SK-N-SH (cell line): ENCODE results near the gene PTPN22. TPM values are rescaled to one million over a fixed set of nuclear protein-coding genes. Genes with fewer than 3 reads are reported as not detected.

Experiments used
- CTCF ChIA-PET: fragments of 300-600, 350-600 bp; formaldehyde crosslinking; extraction: SDS; loops from one replicate; lab custom pipeline; 2021; lab: Yijun Ruan, JAX
- POLR2A ChIA-PET: fragments of 350-600 bp; sonication (Branson Sonifier 250); formaldehyde crosslinking; extraction: SDS; loops from one replicate; lab custom pipeline; 2020; ENCODE audit warnings: antibody characterized with exemption, inconsistent platforms; lab: Yijun Ruan, JAX
- DNase-seq: peaks from one replicate; pipeline ENCODE4 v3.0.0; 2012
- H2AFZ ChIP-seq: fragments of 200-600 bp; sonication (generic); 2 replicates; pipeline ENCODE4 v1.8.1; 2016; ENCODE audit warnings: antibody characterized with exemption, mild to moderate bottlenecking, low read depth
- H3F3A ChIP-seq: fragments of 200-600 bp; sonication (generic); replicated peaks from 2 replicates; pipeline ENCODE3; 2016; ENCODE audit warnings: antibody characterized with exemption, mild to moderate bottlenecking; ENCODE audit not compliant: insufficient read depth
- H3K27ac ChIP-seq, 2 experiments: fragments of 200-500 bp in 1 of 2; fragments of 200-600 bp in 1 of 2; sonication (Bioruptor generic) in 1 of 2; sonication (generic), shearing (Covaris generic) in 1 of 2; 2 replicates each; pipeline versions ENCODE4 v1.5.1 to v1.6.1; 2014 to 2016; ENCODE audit warnings: low read depth in 2 of 2, inconsistent platforms in 1 of 2, low read length in 1 of 2, mild to moderate bottlenecking in 1 of 2, mixed read lengths in 1 of 2
- H3K27me3 ChIP-seq: fragments of 200-600 bp; sonication (generic), shearing (Covaris generic); 2 replicates; pipeline ENCODE4 v1.6.1; 2016; ENCODE audit warnings: mixed run types; ENCODE audit not compliant: insufficient read depth
- H3K36me3 ChIP-seq, 2 experiments: fragments of 200-500 bp in 1 of 2; fragments of 200-600 bp in 1 of 2; sonication (Bioruptor generic) in 1 of 2; sonication (generic) in 1 of 2; replicated peaks in 1 of 2; 2 replicates each; pipeline versions ENCODE3 to v1.5.1; 2014 to 2016; ENCODE audit warnings: low read length in 1 of 2, mild to moderate bottlenecking in 1 of 2; ENCODE audit not compliant: insufficient read depth in 2 of 2, control insufficient read depth in 1 of 2
- H3K4me1 ChIP-seq, 2 experiments: fragments of 200-500 bp in 1 of 2; fragments of 200-600 bp in 1 of 2; sonication (Bioruptor generic) in 1 of 2; sonication (generic), shearing (Covaris generic) in 1 of 2; 2 replicates each; pipeline versions ENCODE4 v1.5.1 to v1.6.1; 2014 to 2016; ENCODE audit warnings: low read depth in 1 of 2, low read length in 1 of 2, mixed run types in 1 of 2; ENCODE audit not compliant: insufficient read depth in 2 of 2, control insufficient read depth in 1 of 2
- H3K4me2 ChIP-seq: fragments of 200-600 bp; sonication (generic), shearing (Covaris generic); 2 replicates; pipeline ENCODE4 v1.6.1; 2017; ENCODE audit warnings: mixed run types
- H3K4me3 ChIP-seq, 2 experiments: fragments of 200-500 bp in 1 of 2; fragments of 200-600 bp in 1 of 2; sonication (Bioruptor generic) in 1 of 2; sonication (generic), shearing (Covaris generic) in 1 of 2; 2 replicates each; pipeline versions ENCODE4 v1.5.1 to v1.8.1; 2014 to 2016; ENCODE audit warnings: low read depth in 2 of 2, inconsistent platforms in 1 of 2, low read length in 1 of 2, mild to moderate bottlenecking in 1 of 2, mixed read lengths in 1 of 2, moderate library complexity in 1 of 2
- H3K79me2 ChIP-seq: fragments of 200-600 bp; sonication (generic); 2 replicates; pipeline ENCODE4 v1.8.1; 2017; ENCODE audit warnings: mild to moderate bottlenecking; ENCODE audit not compliant: insufficient read depth
- H3K9ac ChIP-seq: fragments of 200-600 bp; sonication (generic); 2 replicates; pipeline ENCODE4 v1.6.1; 2017; ENCODE audit warnings: mixed run types
- H3K9me2 ChIP-seq: fragments of 200-600 bp; sonication (generic); 2 replicates; pipeline ENCODE4 v1.6.1; 2017; ENCODE audit warnings: mixed run types
- H3K9me3 ChIP-seq: fragments of 200-600 bp; sonication (generic); 2 replicates; pipeline ENCODE4 v1.6.1; 2017; ENCODE audit warnings: mixed run types, mild to moderate bottlenecking, moderate library complexity
- H4K20me1 ChIP-seq: fragments of 200-600 bp; sonication (generic); 2 replicates; pipeline ENCODE4 v1.6.1; 2017; ENCODE audit warnings: mild to moderate bottlenecking, mixed run types; ENCODE audit not compliant: insufficient read depth
- CHD2 ChIP-seq: fragments of 150-350 bp; IDR thresholded peaks from 2 replicates; pipeline ENCODE4 v1.6.1; 2018; ENCODE audit warnings: low read length; ENCODE audit not compliant: partially characterized antibody
- EP300 ChIP-seq, 2 experiments: IDR thresholded peaks; 2 replicates each; pipeline versions ENCODE4 v1.4.0 to v1.6.1; 2012; ENCODE audit warnings: borderline replicate concordance in 1 of 2, low read depth in 1 of 2, low read length in 1 of 2
- FOXJ3 ChIP-seq: sonication (generic); formaldehyde crosslinking; IDR thresholded peaks from 2 replicates; pipeline ENCODE4 v1.5.1; 2020; ENCODE audit warnings: mild to moderate bottlenecking, missing genetic modification reagents
- FOXM1 ChIP-seq: IDR thresholded peaks from 2 replicates; pipeline ENCODE4 v1.4.0; 2012; ENCODE audit warnings: low read depth, mild to moderate bottlenecking
- MEF2A ChIP-seq: IDR thresholded peaks from 2 replicates; pipeline ENCODE4 v1.4.0; 2012; ENCODE audit warnings: low read depth, borderline replicate concordance
- NFIC ChIP-seq: IDR thresholded peaks from 2 replicates; pipeline ENCODE4 v1.4.0; 2012; ENCODE audit warnings: borderline replicate concordance
- NRF1 ChIP-seq: IDR thresholded peaks from 2 replicates; pipeline ENCODE4 v1.6.1; 2012; ENCODE audit warnings: low read depth, mild to moderate bottlenecking, low read length
- PBX3 ChIP-seq: IDR thresholded peaks from 2 replicates; pipeline ENCODE4; 2012
- POLR2AphosphoS5 ChIP-seq: IDR thresholded peaks from 2 replicates; pipeline ENCODE4 v1.6.1; 2012; ENCODE audit warnings: low read depth, low read length
- RAD21 ChIP-seq: IDR thresholded peaks from 2 replicates; pipeline ENCODE4 v1.6.1; 2012; ENCODE audit warnings: mild to moderate bottlenecking, low read length
- REST ChIP-seq: IDR thresholded peaks from 2 replicates; pipeline ENCODE4 v1.6.1; 2012; ENCODE audit warnings: mild to moderate bottlenecking, low read depth, low read length, moderate library complexity
- RFX5 ChIP-seq: IDR thresholded peaks from 2 replicates; pipeline ENCODE4 v1.6.1; 2012; ENCODE audit warnings: mild to moderate bottlenecking, improper control_type of control experiment, low read length
- SIN3A ChIP-seq: IDR thresholded peaks from 2 replicates; pipeline ENCODE4 v1.6.1; 2012; ENCODE audit warnings: low read depth, mild to moderate bottlenecking, low read length, moderate library complexity, borderline replicate concordance
- TAF1 ChIP-seq: IDR thresholded peaks from 2 replicates; pipeline ENCODE4 v1.6.1; 2012; ENCODE audit warnings: low read depth, mild to moderate bottlenecking, low read length, moderate library complexity, borderline replicate concordance
- USF2 ChIP-seq: fragments of 150-350 bp; IDR thresholded peaks from 2 replicates; pipeline ENCODE4 v1.6.1; 2017; ENCODE audit warnings: antibody characterized with exemption, low read length, low read depth, borderline replicate concordance
- YY1 ChIP-seq: IDR thresholded peaks from 2 replicates; pipeline ENCODE4 v1.4.0; 2012; ENCODE audit warnings: low read depth, mild to moderate bottlenecking
- ZBTB33 ChIP-seq: IDR thresholded peaks from 2 replicates; pipeline ENCODE4 v1.4.0; 2012; ENCODE audit warnings: low read depth, borderline replicate concordance
- WGBS: methylation state at CpG from one replicate; pipeline ENCODE4 v1.1.6; 2017; ENCODE audit warnings: low lambda C conversion rate; 5-methylcytosine and 5-hydroxymethylcytosine counted together
- polyA plus RNA-seq, 3 experiments: library from polyadenylated mRNA; depleted of rRNA; stranded (reverse); fragments of >200 nt; gene quantifications; 2 replicates each; pipeline ENCODE4 v1.2.3, GENCODE V29; 2012

Gene PTPN22
- polyA plus RNA-seq, 1 of the 3 experiments (the other 2 are of a cell fraction) = 0.12 TPM

GRCh38 chr1:113905435-113905861 lies 33.9 kb upstream of the PTPN22 start:
- TF ChIP-seq POLR2AphosphoS5 (no peak), ZBTB33 (no peak), YY1 (no peak), FOXJ3 (CRISPR knock-in tag) (no peak), RFX5 (no peak), MEF2A (no peak), PBX3 (no peak), NRF1 (no peak), SIN3A (no peak), USF2 (no peak), TAF1 (no peak), FOXM1 (no peak), NFIC (no peak), REST (no peak), EP300 (IDR thresholded peaks at IDR 0.05; ENCODE audit: borderline replicate concordance in 1 of 2, low read depth in 1 of 2, low read length in 1 of 2) (no peak), RAD21 (no peak), CHD2 (no peak)
- Histone ChIP-seq H4K20me1 (no peaks in the 10 kb centered on the region), H3K27ac (peak overlapping the region; percentile 74 to 90), H2AFZ (peak overlapping the region; percentile 93), H3K4me3 (peak overlapping the region; percentile 62 to 84), H3F3A (no peaks in the 10 kb centered on the region), H3K4me1 (peaks cover 0 to 11% of the 10 kb centered on the region in 2 experiments; a peak in 2 of 4 replicates), H3K36me3 (peaks cover 12 to 17% of the 10 kb centered on the region in 2 experiments), H3K4me2 (peak overlapping the region; percentile 98), H3K9ac (peak overlapping the region; percentile 86), H3K9me2 (no peaks in the 10 kb centered on the region), H3K79me2 (peaks cover 51% of the 10 kb centered on the region), H3K9me3 (no peaks in the 10 kb centered on the region), H3K27me3 (no peaks in the 10 kb centered on the region)
- POLR2A ChIA-PET = interaction anchor here (1.5 kb wide), 1 partner anchor 24 kb away, joined by 21 read pairs; the partner anchor contains the start of gene HIPK1
- no peak for DNase-seq
- whole genome bisulfite sequencing = under 1% methylated on average over 15 of the region's 17 CpGs
- CTCF ChIA-PET = interaction anchor here (1.4 to 4.0 kb wide), 3 partner anchors 10 to 146 kb away, joined by 4 to 19 read pairs (median 8); partner anchors contain the start of genes HIPK1 and PHTF1
